ENCODE data around the gene DAPK2. TPM values are rescaled to one million over a fixed set of nuclear protein-coding genes. Genes with fewer than 3 reads are reported as not detected.
A peak's percentile ranks its signal among the peaks of the same experiment; 100 is the strongest.

DAPK2 gene
- total and polyA plus RNA-seq, 4 donors, result 2.0 to 8.1 (median 7.0) TPM

DNA sequence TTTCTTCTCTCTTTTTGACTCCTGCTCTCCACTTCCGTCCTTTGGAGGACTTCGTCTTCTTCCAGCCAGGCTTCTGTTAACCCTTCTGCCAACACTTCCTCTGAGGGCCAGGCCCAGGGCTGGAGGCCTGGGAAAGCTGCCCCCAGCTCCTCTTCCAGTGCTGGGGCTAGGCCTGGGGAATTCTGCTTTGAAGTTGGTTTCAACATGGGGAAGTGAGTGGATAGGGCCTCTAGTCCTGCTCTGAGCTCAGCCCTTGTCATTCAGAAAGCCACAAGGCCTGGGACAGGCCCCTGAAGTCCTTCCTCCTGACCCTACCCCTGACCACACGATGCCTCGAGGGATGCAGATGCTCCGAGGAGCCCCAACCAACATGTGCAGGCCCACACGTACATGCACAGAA lies 158.7 kb downstream of the DAPK2 start:
- Histone ChIP-seq H3K36me3 (ENCODE audit: control insufficient read depth in 1 of 2, insufficient read depth in 2 of 2, low read length in 1 of 2) (no peaks in the 10 kb centered on the region), H3K4me1 (ENCODE audit: control insufficient read depth in 1 of 2, insufficient read depth in 2 of 2, low read length in 2 of 2) (no peaks in the 10 kb centered on the region), H3K9me3 (ENCODE audit: control insufficient read depth, low read length) (no peaks in the 10 kb centered on the region), H3K27ac (ENCODE audit: low read depth in 1 of 2, low read length in 2 of 2) (no peak overlapping the region), H3K27me3 (ENCODE audit: control insufficient read depth in 1 of 2, insufficient read depth in 2 of 2, low read length in 1 of 2) (no peaks in the 10 kb centered on the region), H3K4me3 (ENCODE audit: low read length in 2 of 2) (no peak overlapping the region)
- DNase-seq (peak in 1 of 2 donors; percentile 50), ATAC-seq (ENCODE audit: low FRiP score) (no peak)
- intact Hi-C loops (cut with DNase I), result loop anchor here in 1 of 2 donors (10.0 kb wide), 1 partner anchor 133 kb away; no protein-coding TSS in a partner anchor
- 65 to 90% methylated on average over 5 to 6 of the region's 6 CpGs for WGBS, 2 donors

DNA sequence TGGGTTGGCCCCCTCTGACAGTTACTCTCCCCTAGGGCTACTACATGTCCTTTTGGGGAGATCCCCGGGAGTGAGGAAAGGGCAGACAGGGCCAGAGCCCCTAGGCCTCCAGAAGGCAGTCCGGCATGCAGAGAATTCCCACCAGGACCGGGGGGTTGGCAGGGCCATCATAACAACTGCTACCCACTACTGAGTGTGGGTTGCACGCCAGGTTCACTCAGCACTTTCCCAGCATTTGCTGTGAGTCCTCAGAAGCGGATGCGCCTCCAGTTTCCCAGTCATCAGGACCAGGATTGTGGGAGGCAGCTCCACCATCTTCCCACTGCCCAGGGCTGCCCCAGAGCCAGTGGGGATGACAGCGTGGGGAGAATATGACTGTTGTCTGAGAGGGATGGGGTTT lies 161.3 kb downstream of the DAPK2 start:
- no peak overlapping the region for H3K27ac ChIP-seq (ENCODE audit: low read depth in 1 of 2, low read length in 2 of 2)
- ATAC-seq (ENCODE audit: low FRiP score) (no peak), DNase-seq (no peak)
- no peaks in the 10 kb centered on the region for H3K36me3 ChIP-seq (ENCODE audit: control insufficient read depth in 1 of 2, insufficient read depth in 2 of 2, low read length in 1 of 2)
- H3K27me3 ChIP-seq (ENCODE audit: control insufficient read depth in 1 of 2, insufficient read depth in 2 of 2, low read length in 1 of 2), result no peaks in the 10 kb centered on the region
- H3K9me3 ChIP-seq (ENCODE audit: control insufficient read depth, low read length), result no peaks in the 10 kb centered on the region
- intact Hi-C loops (cut with DNase I), result loop anchor here in 1 of 2 donors (10.0 kb wide), 1 partner anchor 130 kb away; no protein-coding TSS in a partner anchor
- no peaks in the 10 kb centered on the region for H3K4me1 ChIP-seq (ENCODE audit: control insufficient read depth in 1 of 2, insufficient read depth in 2 of 2, low read length in 2 of 2)
- WGBS, 2 donors, result 92 to 95% methylated on average over 7 of the region's 7 CpGs
- H3K4me3 ChIP-seq (ENCODE audit: low read length in 2 of 2), result no peak overlapping the region

DNA sequence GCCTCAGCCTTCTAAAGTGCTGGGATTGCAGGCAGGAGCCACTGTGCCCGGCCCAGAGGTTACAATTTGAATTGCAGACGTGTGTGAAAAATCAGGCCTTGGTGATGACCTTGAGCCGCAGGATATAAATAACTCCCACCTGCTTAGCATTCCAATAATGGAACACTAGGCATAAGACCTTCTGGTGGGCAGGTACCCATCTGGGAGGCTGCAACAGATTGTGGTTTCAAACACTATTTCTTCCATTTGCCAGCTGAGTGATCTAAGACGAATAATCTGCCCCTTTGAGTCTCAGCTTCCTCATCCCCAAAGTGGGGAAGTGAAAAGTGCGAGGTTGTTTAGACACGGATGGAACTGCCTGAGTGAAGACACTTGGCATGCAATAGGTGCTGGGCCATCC lies 164.9 kb downstream of the DAPK2 start:
- 91% methylated on average over 6 of the region's 6 CpGs for WGBS, 2 donors
- no peaks in the 10 kb centered on the region for H3K9me3 ChIP-seq (ENCODE audit: control insufficient read depth, low read length)
- no peaks in the 10 kb centered on the region for H3K4me1 ChIP-seq (ENCODE audit: control insufficient read depth in 1 of 2, insufficient read depth in 2 of 2, low read length in 2 of 2)
- no peaks in the 10 kb centered on the region for H3K27me3 ChIP-seq (ENCODE audit: control insufficient read depth in 1 of 2, insufficient read depth in 2 of 2, low read length in 1 of 2)
- no peak for DNase-seq
- H3K36me3 ChIP-seq (ENCODE audit: control insufficient read depth in 1 of 2, insufficient read depth in 2 of 2, low read length in 1 of 2), result no peaks in the 10 kb centered on the region
- no peak overlapping the region for H3K4me3 ChIP-seq (ENCODE audit: low read length in 2 of 2)
- intact Hi-C loops (cut with DNase I), result loop anchor here in 1 of 2 donors (10.0 kb wide), 1 partner anchor 127 kb away; no protein-coding TSS in a partner anchor
- no peak for ATAC-seq (ENCODE audit: low FRiP score)
- H3K27ac ChIP-seq (ENCODE audit: low read depth in 1 of 2, low read length in 2 of 2), result no peak overlapping the region

- Histone ChIP-seq H3K4me3 (ENCODE audit: low read length in 2 of 2) (no peak overlapping the region), H3K9me3 (ENCODE audit: control insufficient read depth, low read length) (no peaks in the 10 kb centered on the region), H3K36me3 (ENCODE audit: control insufficient read depth in 1 of 2, insufficient read depth in 2 of 2, low read length in 1 of 2) (no peaks in the 10 kb centered on the region), H3K27me3 (ENCODE audit: control insufficient read depth in 1 of 2, insufficient read depth in 2 of 2, low read length in 1 of 2) (no peaks in the 10 kb centered on the region), H3K27ac (ENCODE audit: low read depth in 1 of 2, low read length in 2 of 2) (no peak overlapping the region), H3K4me1 (ENCODE audit: control insufficient read depth in 1 of 2, insufficient read depth in 2 of 2, low read length in 2 of 2) (no peaks in the 10 kb centered on the region)
- 29 to 35% methylated on average over 5 of the region's 5 CpGs for WGBS, 2 donors
- DNase-seq (no peak), ATAC-seq (ENCODE audit: low FRiP score) (no peak)
- intact Hi-C loops (cut with DNase I), result loop anchor here in 1 of 2 donors (10.0 kb wide), 1 partner anchor 126 kb away; no protein-coding TSS in a partner anchor
These were observed 165.5 kb downstream of the DAPK2 start for GRCh38 chr15:63880744-63881143.

GRCh38 chr15:63879995-63880394 lies 166.3 kb downstream of the DAPK2 start:
- intact Hi-C loops (cut with DNase I), result loop anchor here in 1 of 2 donors (10.0 kb wide), 1 partner anchor 125 kb away; no protein-coding TSS in a partner anchor
- Histone ChIP-seq H3K27ac (ENCODE audit: low read depth in 1 of 2, low read length in 2 of 2) (no peak overlapping the region), H3K4me3 (ENCODE audit: low read length in 2 of 2) (no peak overlapping the region), H3K4me1 (ENCODE audit: control insufficient read depth in 1 of 2, insufficient read depth in 2 of 2, low read length in 2 of 2) (no peaks in the 10 kb centered on the region), H3K27me3 (ENCODE audit: control insufficient read depth in 1 of 2, insufficient read depth in 2 of 2, low read length in 1 of 2) (no peaks in the 10 kb centered on the region), H3K36me3 (ENCODE audit: control insufficient read depth in 1 of 2, insufficient read depth in 2 of 2, low read length in 1 of 2) (no peaks in the 10 kb centered on the region), H3K9me3 (ENCODE audit: control insufficient read depth, low read length) (no peaks in the 10 kb centered on the region)
- DNase-seq, result no peak
- WGBS, 2 donors, result 94 to 100% methylated on average over 1 of the region's 1 CpG
- no peak for ATAC-seq (ENCODE audit: low FRiP score)

- DNase-seq (no peak), ATAC-seq (ENCODE audit: low FRiP score) (no peak)
- no peaks in the 10 kb centered on the region for H3K9me3 ChIP-seq (ENCODE audit: control insufficient read depth, low read length)
- intact Hi-C loops (cut with DNase I), result no loop called here
- H3K4me1 ChIP-seq (ENCODE audit: control insufficient read depth in 1 of 2, insufficient read depth in 2 of 2, low read length in 2 of 2), result no peaks in the 10 kb centered on the region
- no peak overlapping the region for H3K27ac ChIP-seq (ENCODE audit: low read depth in 1 of 2, low read length in 2 of 2)
- WGBS, 2 donors, result 50 to 58% methylated on average over 3 of the region's 3 CpGs
- H3K27me3 ChIP-seq (ENCODE audit: control insufficient read depth in 1 of 2, insufficient read depth in 2 of 2, low read length in 1 of 2), result no peaks in the 10 kb centered on the region
- no peaks in the 10 kb centered on the region for H3K36me3 ChIP-seq (ENCODE audit: control insufficient read depth in 1 of 2, insufficient read depth in 2 of 2, low read length in 1 of 2)
- H3K4me3 ChIP-seq (ENCODE audit: low read length in 2 of 2), result no peak overlapping the region
These were observed 167.1 kb downstream of the DAPK2 start for GRCh38 chr15:63879211-63879610.

GRCh38 chr15:63877713-63878271 lies 168.5 kb downstream of the DAPK2 start:
- Histone ChIP-seq H3K4me1 (ENCODE audit: control insufficient read depth in 1 of 2, insufficient read depth in 2 of 2, low read length in 2 of 2) (no peaks in the 10 kb centered on the region), H3K4me3 (ENCODE audit: low read length in 2 of 2) (no peak overlapping the region), H3K27ac (ENCODE audit: low read depth in 1 of 2, low read length in 2 of 2) (no peak overlapping the region), H3K36me3 (ENCODE audit: control insufficient read depth in 1 of 2, insufficient read depth in 2 of 2, low read length in 1 of 2) (no peaks in the 10 kb centered on the region), H3K9me3 (ENCODE audit: control insufficient read depth, low read length) (peaks cover 2% of the 10 kb centered on the region), H3K27me3 (ENCODE audit: control insufficient read depth in 1 of 2, insufficient read depth in 2 of 2, low read length in 1 of 2) (no peaks in the 10 kb centered on the region)
- DNase-seq (no peak), ATAC-seq (ENCODE audit: low FRiP score) (no peak)
- intact Hi-C loops (cut with DNase I), result no loop called here
- 90 to 92% methylated on average over 5 of the region's 5 CpGs for WGBS, 2 donors

DNA sequence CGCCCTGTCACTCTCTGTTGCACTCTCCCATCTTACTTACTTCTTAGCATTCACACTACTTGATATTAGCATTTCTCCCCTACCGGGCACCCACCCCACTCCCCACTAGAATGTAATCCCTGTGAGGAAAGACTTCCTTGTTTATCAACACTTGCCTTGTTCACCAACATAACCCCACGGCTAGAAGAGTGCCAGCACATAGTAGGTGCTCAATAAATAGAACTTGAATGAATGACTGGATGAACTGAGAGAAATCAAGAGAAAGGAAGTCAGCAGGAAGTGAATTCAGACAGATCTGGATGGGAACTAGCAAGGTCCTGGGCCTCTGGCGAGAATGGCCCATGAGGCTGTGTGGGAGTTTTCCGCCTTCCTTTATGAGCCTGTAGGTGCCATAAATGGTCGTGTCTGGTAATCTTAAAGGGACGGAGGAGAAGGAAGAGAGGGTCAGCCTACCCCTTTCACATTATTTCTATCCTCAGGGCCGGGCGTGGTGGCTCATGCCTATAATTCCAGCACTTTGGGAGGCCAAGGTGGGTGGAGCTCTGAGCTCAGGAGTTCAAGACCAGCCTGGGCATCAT lies 170.1 kb downstream of the DAPK2 start:
- ATAC-seq (ENCODE audit: low FRiP score) (no peak), DNase-seq (no peak)
- Histone ChIP-seq H3K9me3 (ENCODE audit: control insufficient read depth, low read length) (peaks cover 4% of the 10 kb centered on the region), H3K4me3 (ENCODE audit: low read length in 2 of 2) (no peak overlapping the region), H3K36me3 (ENCODE audit: control insufficient read depth in 1 of 2, insufficient read depth in 2 of 2, low read length in 1 of 2) (no peaks in the 10 kb centered on the region), H3K27ac (ENCODE audit: low read depth in 1 of 2, low read length in 2 of 2) (no peak overlapping the region), H3K27me3 (ENCODE audit: control insufficient read depth in 1 of 2, insufficient read depth in 2 of 2, low read length in 1 of 2) (no peaks in the 10 kb centered on the region), H3K4me1 (ENCODE audit: control insufficient read depth in 1 of 2, insufficient read depth in 2 of 2, low read length in 2 of 2) (no peaks in the 10 kb centered on the region)
- intact Hi-C loops (cut with DNase I), result no loop called here
- 64 to 66% methylated on average over 9 of the region's 9 CpGs for WGBS, 2 donors

DNA sequence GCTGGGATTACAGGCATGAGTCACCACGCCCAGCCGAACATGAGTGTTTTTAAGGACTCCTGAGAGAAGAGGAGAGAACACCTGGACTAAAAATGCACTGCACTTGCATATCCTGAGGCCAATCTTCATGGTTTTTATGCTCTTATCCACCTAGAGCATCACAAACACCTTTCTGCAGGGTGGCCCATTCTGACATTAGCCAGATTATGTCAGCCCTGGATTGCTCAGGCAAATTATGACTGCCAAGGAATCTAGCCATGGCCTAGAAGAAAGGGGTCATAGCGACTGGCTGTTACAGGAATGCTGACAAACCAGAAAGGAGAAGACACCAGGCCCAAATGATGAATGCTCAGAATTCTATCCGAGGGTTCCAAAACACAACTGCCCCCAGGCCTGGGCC lies 171.7 kb downstream of the DAPK2 start:
- no peaks in the 10 kb centered on the region for H3K27me3 ChIP-seq (ENCODE audit: control insufficient read depth in 1 of 2, insufficient read depth in 2 of 2, low read length in 1 of 2)
- ATAC-seq (ENCODE audit: low FRiP score) (no peak), DNase-seq (no peak)
- H3K4me3 ChIP-seq (ENCODE audit: low read length in 2 of 2), result no peak overlapping the region
- no peaks in the 10 kb centered on the region for H3K4me1 ChIP-seq (ENCODE audit: control insufficient read depth in 1 of 2, insufficient read depth in 2 of 2, low read length in 2 of 2)
- peaks cover 4% of the 10 kb centered on the region for H3K9me3 ChIP-seq (ENCODE audit: control insufficient read depth, low read length)
- intact Hi-C loops (cut with DNase I), result no loop called here
- no peaks in the 10 kb centered on the region for H3K36me3 ChIP-seq (ENCODE audit: control insufficient read depth in 1 of 2, insufficient read depth in 2 of 2, low read length in 1 of 2)
- no peak overlapping the region for H3K27ac ChIP-seq (ENCODE audit: low read depth in 1 of 2, low read length in 2 of 2)
- WGBS, 2 donors, result 65 to 69% methylated on average over 4 of the region's 4 CpGs
